NB4 (cell line): ENCODE measurements around the gene SGCA.

ENCODE experiments used
- CTCF ChIP-seq: IDR thresholded peaks from one replicate; pipeline ENCODE4 v1.5.1; 2012; ENCODE audit warnings: low read depth, low read length
- MYC ChIP-seq: IDR thresholded peaks from 2 replicates; pipeline ENCODE4 v1.6.1; 2011; ENCODE audit warnings: low read depth, low read length
- POLR2A ChIP-seq: IDR thresholded peaks from 2 replicates; pipeline ENCODE4 v1.6.1; 2011; ENCODE audit warnings: mild to moderate bottlenecking; ENCODE audit not compliant: insufficient read length; ENCODE audit errors: extremely low read depth

GRCh38 chr17:50187394-50187725 lies 21.6 kb downstream of the SGCA start:
- TF ChIP-seq POLR2A (no peak), CTCF (no peak), MYC (no peak)
